GM12864 (cell line): ENCODE measurements around the gene RABL3.
"Not testable (repeated sequence)": the region's sequence is repeated elsewhere in the genome, so short reads cannot be mapped to it uniquely, and the experiment has no call there.

Source experiments
- DNase-seq: peaks from one replicate; pipeline ENCODE4 v3.0.0-alpha.2; 2011; ENCODE audit warnings: low read depth
- H3K4me3 ChIP-seq: 2 replicates; pipeline ENCODE4 v1.5.1; 2011; ENCODE audit warnings: mild to moderate bottlenecking, low read depth, low read length, control low read depth
- TF ChIP-seq, protein P1 (sequence below): IDR thresholded peaks from 2 replicates; pipeline ENCODE4 v1.5.1; 2011; ENCODE audit warnings: low read depth, mild to moderate bottlenecking, moderate library complexity, low read length, control low read depth, inconsistent platforms; ENCODE audit errors: missing control alignments

RABL3 gene, protein sequence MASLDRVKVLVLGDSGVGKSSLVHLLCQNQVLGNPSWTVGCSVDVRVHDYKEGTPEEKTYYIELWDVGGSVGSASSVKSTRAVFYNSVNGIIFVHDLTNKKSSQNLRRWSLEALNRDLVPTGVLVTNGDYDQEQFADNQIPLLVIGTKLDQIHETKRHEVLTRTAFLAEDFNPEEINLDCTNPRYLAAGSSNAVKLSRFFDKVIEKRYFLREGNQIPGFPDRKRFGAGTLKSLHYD

DNA sequence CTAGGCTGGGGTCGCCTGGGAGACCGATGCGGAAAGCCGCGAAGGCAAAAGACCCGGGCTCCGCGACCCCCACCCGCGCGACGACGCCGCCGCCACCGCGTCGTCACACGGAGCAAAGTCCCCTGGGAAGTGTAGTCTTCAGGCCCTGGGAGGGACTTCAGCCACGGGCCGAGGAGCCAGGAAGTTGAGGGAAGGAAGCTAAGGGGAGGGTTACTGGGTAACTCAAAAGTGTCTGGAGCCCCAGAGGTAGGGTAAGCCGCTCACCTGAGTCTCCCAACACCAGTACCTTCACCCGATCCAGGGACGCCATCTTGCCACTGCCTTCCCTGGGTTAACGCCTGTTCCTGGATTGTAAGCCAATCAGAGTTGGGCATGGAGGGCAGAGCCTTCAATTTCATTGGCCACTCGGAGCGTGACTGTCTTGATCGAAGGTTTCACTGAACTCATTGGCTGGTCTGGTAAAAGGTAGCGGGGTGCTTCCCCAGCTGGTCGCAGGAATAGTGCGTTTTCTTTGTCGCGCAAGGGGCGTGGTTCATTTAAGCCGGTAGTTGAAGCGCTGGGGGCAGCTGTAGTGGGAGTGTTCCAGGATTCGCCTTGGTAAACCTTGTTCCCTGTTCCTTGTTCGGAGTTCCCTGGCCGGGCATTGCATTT is at the start of gene RABL3, which contains the start of gene GTF2E1:
RABL3 (minus strand) TSS at position 319 of the 651 bp plus-strand sequence; CDS start at position 310, 9 bp downstream.
GTF2E1 (plus strand) TSS at position 547 of the 651 bp plus-strand sequence. CDS start 7,809 bp downstream, outside the sequence.
- DNase-seq = peak; percentile 99
- TF ChIP-seq, protein P1, sequence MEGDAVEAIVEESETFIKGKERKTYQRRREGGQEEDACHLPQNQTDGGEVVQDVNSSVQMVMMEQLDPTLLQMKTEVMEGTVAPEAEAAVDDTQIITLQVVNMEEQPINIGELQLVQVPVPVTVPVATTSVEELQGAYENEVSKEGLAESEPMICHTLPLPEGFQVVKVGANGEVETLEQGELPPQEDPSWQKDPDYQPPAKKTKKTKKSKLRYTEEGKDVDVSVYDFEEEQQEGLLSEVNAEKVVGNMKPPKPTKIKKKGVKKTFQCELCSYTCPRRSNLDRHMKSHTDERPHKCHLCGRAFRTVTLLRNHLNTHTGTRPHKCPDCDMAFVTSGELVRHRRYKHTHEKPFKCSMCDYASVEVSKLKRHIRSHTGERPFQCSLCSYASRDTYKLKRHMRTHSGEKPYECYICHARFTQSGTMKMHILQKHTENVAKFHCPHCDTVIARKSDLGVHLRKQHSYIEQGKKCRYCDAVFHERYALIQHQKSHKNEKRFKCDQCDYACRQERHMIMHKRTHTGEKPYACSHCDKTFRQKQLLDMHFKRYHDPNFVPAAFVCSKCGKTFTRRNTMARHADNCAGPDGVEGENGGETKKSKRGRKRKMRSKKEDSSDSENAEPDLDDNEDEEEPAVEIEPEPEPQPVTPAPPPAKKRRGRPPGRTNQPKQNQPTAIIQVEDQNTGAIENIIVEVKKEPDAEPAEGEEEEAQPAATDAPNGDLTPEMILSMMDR = no peak
- H3K4me3 ChIP-seq = peak within 1 kb of the TSS; percentile 97

DNA sequence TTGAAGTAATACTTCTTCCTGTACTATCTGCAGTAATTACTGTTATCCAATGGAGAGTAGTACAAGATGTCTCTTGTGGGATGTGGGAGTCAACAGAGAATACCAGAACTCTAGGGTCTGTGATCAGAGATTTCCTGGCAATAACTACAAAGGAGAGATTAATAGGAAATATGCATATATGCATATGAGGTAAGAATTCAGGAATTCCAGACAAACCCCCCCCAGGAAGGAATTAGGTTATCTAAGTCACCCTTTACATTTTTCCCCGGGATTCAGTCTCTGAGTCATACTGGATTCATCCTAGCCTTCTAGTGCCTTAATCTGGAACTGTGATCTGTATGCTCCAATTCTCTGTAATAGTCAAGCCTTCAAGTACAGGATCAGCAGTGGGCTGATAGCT is 49.6 kb upstream of the RABL3 start:
- no peak overlapping the region for H3K4me3 ChIP-seq
- DNase-seq = no peak
- TF ChIP-seq, protein P1 = no peak

DNA sequence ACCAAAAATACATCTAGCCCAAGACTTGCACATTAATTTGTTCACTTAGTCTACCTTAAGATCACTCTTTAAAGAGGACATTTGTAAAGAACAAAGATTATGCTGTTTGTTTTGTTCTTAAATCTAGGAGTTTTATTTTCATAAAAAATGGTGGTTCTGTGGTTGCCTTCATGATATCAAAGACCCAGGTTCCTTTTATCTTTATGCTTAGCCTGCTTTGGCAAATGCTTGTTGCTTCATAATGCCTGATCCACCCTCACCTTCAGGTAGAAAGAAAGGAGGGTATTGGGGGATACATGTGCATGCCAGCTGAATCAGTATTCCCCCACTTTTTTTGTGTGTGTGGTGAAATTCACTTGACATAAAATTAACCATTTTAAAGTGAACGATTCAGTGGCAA is 48.7 kb upstream of the RABL3 start:
- TF ChIP-seq, protein P1 = no peak
- H3K4me3 ChIP-seq = no peak overlapping the region

DNA sequence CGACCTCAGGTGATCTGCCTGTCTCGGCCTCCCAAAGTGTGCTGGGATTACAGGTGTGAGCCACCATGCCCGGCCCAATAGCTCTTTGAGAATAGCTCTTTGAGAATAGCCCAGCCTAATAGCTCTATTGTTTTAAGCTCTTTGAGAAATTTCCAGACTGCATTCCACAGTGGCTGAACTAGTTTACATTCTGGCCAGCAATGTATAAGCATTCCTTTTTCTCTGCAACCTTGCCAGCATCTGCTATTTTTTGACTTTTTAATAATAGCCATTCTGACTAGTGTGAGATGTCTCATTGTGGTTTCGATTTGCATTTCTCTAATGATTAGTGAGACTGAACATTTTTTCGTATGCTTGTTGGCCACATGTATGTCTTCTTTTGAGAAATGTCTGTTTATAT is 43.5 kb upstream of the RABL3 start:
- not testable (repeated sequence) for H3K4me3 ChIP-seq

More for the DNA sequence above, 48.7 kb upstream of the RABL3 start:
- DNase-seq = no peak

DNA sequence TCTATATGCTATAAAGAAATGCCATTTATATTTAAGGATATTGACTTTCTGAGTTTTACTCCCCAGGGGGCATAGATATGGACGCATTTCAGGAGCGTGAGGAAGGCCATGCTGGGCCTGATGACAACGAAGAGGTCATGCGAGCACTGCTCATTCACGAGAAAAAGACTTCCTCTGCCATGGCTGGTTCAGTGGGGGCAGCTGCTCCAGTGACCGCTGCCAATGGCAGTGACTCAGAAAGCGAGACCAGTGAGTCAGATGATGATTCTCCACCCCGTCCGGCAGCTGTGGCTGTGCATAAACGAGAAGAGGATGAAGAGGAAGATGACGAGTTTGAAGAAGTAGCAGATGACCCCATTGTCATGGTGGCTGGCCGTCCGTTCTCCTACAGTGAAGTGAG is 38.7 kb upstream of the RABL3 start:
- no peak overlapping the region for H3K4me3 ChIP-seq
- TF ChIP-seq, protein P1 = no peak
- peak; percentile 62 for DNase-seq

More for the DNA sequence above, 43.5 kb upstream of the RABL3 start:
- not testable (repeated sequence) for DNase-seq

DNA sequence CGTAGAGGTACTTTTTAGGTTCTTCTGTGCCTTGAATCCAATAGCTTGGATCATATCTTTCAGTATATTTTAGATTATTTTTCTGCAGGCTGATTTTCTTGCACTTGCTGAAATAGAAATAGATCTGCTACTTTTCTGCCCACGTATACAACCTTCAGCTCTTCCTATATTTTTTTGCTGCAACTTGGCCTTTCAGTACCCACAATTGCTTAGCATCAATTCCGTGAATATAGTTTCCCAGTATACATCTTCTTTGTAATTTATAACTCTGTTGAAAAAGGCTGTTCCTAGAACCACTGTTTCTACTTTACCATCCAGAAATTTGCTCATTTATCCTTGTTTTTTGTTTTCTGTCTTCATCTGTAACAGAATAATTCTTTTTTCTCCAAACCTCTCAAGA is 36.5 kb upstream of the RABL3 start:
- TF ChIP-seq, protein P1 = no peak

DNA sequence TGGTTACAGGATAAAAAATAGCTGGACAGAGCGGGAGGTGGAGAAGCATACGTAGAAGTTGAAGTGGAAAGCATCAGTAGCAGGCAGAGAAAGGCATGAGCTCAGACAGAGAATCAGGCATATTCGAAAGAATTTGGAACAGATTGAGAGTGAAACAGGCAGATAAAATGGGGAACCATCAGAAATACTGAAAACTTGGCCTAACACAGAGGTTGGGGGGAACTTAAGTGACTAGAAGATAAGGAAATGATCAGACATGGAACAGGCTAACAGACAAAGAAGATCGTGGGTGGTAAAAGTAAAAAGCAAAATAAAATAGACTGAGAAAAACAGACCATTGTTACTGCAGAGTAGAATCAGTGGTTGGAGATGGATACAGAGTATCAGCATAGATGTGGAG is 33.1 kb upstream of the RABL3 start:
- TF ChIP-seq, protein P1 = no peak
- DNase-seq = no peak
- no peak overlapping the region for H3K4me3 ChIP-seq

More for the DNA sequence above, 36.5 kb upstream of the RABL3 start:
- DNase-seq = no peak
- no peak overlapping the region for H3K4me3 ChIP-seq
